ENCODE measurements around the gene PMAIP1.
"Not testable (repeated sequence)": the region's sequence is repeated elsewhere in the genome, so short reads cannot be mapped to it uniquely, and the experiment has no call there.

Gene PMAIP1

GRCh38 chr18:59899298-59900221 is at the start of gene PMAIP1:
Gene PMAIP1, plus strand, starts transcription at chr18:59899996. Its CDS starts 182 bp downstream, at chr18:59900178.
- DNase-seq: peak in 45 of 56 donors; percentile 2 to 71 (median 32)

GRCh38 chr18:59851784-59852399 is 47.9 kb upstream of the PMAIP1 start:
- DNase-seq: no peak

GRCh38 chr18:59852548-59852947 is 47.2 kb upstream of the PMAIP1 start:
- no peak for DNase-seq

- DNase-seq: no peak
Observed at GRCh38 chr18:59853380-59853779, 46.4 kb upstream of the PMAIP1 start.

GRCh38 chr18:59853988-59854387 is 45.8 kb upstream of the PMAIP1 start:
- DNase-seq: not testable (repeated sequence)

- no peak for DNase-seq
Observed at GRCh38 chr18:59861009-59861408, 38.8 kb upstream of the PMAIP1 start.

GRCh38 chr18:59861963-59862819 is 37.6 kb upstream of the PMAIP1 start:
- no peak for DNase-seq

- no peak for DNase-seq
Observed at GRCh38 chr18:59865241-59865986, 34.4 kb upstream of the PMAIP1 start.

- no peak for DNase-seq
Observed at GRCh38 chr18:59866551-59867269, 33.1 kb upstream of the PMAIP1 start.

- no peak for DNase-seq
Observed at GRCh38 chr18:59867337-59868104, 32.3 kb upstream of the PMAIP1 start.

GRCh38 chr18:59870623-59871130 is 29.1 kb upstream of the PMAIP1 start:
- no peak for DNase-seq

GRCh38 chr18:59871711-59872362 is 28.0 kb upstream of the PMAIP1 start:
- DNase-seq: no peak

- no peak for DNase-seq
Observed at GRCh38 chr18:59873641-59874040, 26.2 kb upstream of the PMAIP1 start.

GRCh38 chr18:59874166-59874565 is 25.6 kb upstream of the PMAIP1 start:
- DNase-seq: no peak

GRCh38 chr18:59876310-59876626 is 23.5 kb upstream of the PMAIP1 start:
- no peak for DNase-seq

- DNase-seq: no peak
Observed at GRCh38 chr18:59877361-59877760, 22.4 kb upstream of the PMAIP1 start.

GRCh38 chr18:59878644-59879043 is 21.2 kb upstream of the PMAIP1 start:
- DNase-seq: no peak

GRCh38 chr18:59881728-59882656 is 17.8 kb upstream of the PMAIP1 start:
- DNase-seq: no peak
